Measurements from ENCODE around the gene PXMP2.

Gene PXMP2

DNA sequence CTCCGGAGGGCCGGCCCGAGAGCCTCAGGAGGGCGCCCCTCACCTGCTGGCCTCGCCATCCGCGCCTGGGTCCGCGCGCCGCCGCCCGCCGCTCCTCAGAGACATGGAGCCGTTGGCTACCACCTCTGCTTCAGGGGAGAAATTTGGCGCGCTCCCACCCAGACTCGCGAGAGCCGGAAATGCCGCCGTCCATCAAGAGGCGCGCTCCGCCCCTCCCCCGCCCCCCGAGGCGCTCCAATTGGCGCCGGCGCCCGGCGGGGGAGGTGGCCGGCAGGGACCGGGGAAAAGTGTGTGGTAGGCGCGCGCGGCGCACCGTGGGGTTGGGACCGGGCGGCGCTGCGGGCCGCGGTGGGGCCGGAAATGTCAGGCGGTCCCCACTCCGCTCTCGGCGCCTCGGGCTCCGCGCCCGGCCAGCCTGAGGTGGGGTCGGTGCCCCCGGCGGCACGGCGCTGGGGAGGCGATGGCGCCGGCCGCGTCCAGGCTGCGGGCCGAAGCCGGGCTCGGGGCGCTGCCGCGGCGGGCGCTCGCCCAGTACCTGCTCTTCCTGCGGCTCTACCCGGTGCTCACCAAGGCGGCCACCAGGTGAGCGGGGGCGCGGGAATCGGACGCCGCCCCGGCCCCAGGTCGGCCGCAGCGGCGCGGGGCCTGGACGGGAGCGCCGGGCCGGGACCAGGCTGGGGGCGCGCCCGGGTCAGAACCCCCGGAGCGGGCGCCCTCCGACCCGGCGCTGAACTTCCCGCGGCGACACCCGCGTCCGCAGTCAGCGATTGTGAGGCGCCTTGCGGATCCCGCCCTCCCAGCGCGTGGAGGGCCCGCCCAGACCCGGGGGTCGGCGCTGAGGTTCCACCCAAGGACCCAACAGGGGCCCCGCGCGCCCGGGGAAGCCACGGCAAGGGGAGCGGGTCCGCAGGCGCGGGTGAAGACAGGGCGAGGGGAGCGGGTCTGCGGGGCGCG is at the start of gene PXMP2, which contains the start of gene POLE:
Gene PXMP2, plus strand, starts transcription at position 377 of the 954 bp plus-strand sequence. Its CDS starts 84 bp downstream, at position 461.
Gene POLE, minus strand, starts transcription at position 132 of the 954 bp plus-strand sequence. Its CDS starts 27 bp downstream, at position 105.
- DNase-seq: peak; percentile 94

DNA sequence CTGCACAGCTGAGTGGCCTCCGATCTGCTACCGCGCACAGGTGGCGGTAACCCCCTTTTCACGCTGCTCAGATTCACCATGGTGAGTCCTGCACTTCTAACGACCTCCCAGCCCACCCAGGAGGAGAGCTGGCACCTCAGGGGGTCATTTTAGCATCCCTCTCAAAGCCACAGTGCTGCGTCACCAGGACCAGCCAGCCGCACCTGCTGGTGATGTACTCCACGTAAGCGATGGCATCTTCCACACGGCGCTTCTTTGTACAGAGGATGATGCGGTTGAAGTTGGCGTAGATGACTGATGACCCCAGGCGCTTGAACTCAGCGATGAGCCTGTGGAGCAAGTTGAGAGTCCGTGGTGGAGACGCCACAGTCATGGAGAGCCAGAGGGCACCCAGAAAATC is 49.6 kb upstream of the PXMP2 start:
- DNase-seq: no peak

DNA sequence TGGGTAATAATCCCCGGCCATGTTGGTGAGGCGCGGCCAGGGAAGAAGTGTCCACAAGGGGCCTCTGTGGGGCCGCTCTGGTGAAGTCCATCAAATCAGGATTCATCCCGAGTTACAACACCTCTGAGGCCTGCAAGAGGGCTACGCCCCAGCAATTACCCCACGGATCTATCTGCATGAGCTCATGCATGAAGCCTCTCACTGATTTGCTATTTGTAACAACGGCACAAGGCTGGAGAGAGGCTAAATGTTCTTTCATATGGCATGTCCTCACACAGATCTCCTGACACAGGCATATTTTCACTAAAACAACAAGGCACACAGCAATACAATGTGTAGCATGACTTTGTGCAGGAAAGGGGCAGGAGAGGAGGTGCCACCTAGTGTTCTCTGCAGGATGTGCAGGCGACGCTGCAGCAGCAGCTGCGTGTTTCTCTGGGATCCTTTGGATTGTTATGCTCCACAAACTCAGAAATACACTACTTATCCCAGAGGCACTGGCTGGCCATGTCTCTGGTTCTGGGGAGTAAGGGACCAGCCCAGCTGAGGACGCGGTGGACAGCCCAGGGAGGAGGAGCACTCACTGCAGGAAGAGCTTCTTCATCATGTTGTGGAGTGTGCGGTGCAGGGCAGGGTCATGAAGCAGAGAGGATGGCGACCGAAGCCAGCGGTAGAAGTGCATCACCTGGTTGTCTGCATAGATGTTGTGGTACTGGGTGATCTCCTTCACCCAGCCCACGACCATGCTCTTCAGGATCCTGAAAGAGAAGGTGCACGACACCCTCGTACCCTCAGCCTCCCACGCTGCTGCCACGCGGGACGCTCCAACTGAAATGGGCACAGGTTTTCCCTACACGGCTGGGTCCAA is 48.6 kb upstream of the PXMP2 start:
- DNase-seq: no peak

GRCh38 chr12:132639956-132640520 is 47.3 kb upstream of the PXMP2 start:
- no peak for DNase-seq

DNA sequence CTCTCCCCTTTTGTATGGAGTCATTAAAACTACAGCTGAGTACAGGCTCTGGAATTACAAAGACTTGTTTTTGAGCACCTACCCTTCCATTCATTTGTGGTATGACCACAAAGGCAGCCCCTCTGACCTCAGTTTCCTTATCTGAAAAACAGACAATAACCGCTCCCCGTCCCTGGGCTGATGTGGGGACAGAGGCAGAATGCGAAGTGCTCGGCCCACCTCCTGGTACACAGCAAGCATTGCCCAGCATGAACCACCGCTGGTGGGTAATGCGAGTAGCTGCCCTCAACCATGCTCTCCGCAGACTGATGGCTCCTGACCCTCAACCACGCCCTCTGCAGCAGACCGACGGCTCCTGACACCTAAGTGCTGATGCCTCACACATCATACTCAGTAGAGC is 46.5 kb upstream of the PXMP2 start:
- no peak for DNase-seq

DNA sequence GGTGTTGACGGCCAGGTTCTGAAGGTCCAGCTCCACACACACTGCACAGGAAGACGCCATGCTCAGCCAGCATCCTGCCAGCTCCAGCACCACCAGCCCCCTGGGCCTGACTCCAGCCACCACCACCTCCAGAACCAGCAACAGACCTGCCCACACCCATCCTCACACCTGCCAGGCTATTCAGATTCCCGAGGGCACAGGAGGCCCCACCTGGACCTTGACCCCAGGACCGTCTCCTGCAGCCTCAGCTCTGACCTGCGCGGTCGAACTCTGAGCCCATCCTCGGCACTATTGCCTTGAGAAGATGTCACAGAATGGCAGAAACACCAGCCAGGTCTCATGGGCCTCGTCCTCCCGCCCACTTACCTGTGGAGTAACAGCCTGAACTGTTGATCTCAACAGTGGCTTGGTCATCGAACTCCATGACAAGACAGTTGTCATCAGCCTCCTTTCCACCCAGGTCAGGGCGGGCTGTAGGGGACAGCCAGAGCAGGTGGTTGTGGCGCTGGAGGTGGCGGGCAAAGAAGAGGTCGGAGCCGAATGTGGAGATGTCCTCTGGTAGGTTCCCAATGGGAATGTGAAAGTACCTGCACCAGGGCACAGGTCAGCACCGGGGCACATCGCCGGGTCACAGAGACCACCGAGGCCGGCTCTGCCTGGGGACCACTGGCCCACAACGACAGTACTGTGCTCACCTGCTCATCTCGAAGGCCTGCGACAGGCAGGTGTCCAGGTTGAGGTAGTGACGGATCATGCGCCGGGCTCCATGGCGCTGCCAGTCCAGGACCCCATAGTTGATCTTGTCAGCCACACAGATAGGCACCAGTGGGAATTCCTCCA is 45.4 kb upstream of the PXMP2 start:
- DNase-seq: no peak

DNA sequence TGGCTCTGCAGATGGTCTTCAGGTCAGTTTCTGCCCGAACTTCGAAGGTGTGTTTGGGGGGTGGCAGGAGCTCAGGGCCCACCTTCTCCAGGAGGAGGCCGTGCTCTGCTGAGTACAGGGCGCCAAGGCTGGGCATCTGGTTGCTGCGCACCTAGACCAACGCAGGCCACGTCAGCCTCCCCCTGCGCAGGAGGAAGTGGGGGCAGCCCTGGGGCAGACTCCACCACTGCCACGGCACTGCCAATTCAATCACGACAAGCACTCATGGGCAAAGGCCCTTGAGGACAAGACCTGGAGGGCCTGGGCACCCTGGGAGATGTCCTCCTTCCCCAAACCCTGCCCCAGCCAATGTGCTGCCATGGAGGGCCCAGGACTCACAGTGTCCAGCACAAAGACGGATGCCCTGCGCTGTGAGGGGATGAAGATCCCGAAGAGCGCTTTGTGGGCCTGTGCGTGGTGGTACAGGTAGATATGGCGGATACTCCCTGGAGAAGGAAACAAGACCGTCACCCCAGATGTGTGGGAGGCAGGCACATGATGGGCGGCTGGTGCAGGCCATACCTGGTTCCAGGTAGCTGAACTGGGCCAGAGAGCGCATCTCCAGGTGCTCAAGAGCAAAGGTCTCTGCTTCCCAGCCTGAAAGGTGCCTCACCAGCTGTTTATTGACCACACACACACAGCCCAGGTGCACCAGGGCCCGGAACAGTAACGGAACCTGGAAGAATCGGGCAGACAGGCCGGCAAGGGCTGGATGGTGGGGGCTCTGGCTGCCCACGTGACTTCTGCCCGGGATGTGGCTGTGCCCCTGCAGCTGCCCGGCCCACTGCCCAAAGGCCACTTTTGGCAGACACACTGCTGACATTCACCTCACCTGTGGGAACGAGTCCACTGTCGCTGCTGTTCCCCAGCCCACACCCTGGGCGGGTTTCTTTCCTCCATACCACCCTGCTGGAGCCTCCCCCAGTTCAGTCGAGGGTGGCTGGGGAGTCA is 44.2 kb upstream of the PXMP2 start:
- DNase-seq: no peak

- DNase-seq: no peak
Observed at GRCh38 chr12:132646850-132647249, 40.5 kb upstream of the PXMP2 start.

DNA sequence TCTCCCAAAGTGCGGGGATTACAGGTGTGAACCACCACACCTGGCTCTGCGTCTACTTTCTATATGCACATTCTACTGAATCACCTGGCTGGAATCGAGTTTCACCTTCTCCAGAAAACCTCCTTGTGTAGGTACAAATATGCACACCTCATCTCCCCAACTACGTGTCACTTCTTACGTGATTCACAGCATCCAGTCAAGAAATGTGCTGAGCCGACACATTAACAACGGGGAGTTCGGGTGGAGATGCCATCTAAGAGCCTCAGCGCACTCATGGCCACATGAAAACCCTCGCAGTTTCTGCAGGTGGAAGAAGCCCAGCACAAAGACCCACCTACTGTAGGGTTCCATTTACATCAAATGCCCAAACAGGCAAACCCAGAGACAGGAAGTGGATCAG is 39.5 kb upstream of the PXMP2 start:
- DNase-seq: no peak

DNA sequence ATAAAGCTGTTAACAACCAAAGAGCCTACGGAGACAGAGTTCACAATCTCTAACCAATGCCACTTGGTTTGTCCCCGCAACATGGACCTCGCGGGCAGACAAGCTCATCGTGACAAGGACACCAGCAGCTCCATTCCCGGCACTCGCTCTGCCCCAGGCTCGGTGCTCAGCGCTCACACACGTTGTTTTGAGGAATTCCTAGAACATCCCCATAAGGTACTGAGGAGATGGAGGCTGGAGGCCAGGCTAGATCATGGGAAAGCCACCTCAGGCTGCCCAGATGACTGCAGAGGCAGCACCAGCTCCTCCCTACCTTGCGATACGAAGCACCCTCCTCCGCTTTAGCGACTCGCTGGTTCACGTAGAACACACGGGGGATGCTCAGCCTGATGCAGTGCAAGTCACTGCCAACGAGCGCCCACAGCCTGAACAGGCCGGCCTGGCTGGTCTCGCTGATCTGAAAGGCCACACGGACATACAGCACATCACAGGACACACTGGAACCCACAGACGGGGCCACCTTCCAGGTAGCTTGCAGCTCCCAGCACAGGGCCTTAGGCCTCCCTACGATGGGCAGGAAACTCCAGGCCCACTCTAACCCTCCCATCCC is 38.7 kb upstream of the PXMP2 start:
- DNase-seq: no peak

DNA sequence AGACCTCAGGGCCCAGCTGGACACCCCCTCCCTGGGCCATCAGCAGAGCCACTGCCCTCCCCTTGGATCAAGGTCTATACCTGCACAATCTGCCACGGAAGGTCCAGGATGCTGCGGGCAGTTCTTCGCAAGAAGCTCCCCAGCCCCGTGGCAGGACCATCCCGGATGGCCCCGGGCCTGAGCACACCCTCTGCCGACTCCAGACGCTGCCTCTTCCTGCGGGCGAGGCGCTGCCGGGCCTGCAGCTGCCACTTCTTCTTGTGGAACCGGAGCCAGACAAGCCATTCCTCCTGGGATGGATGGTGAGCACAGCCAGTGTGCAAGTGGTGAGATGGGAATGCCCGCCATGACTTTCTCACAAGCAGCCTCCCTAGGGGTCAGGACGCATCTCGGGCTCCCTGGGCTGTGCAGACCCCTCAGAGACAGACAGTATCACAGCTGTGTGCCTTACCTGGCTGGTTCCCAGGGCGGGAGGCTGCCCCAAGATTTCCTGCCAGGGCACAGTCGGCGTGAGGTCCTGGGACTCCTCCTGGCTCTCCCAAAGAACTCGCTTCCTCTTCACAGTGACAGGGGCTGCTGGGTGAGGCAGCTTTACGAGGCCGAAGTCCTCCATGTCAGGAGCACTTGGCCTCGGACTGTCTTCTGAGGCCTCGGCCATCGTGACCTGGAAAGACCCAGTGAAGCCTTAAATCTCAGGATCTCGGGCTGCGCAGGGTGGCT is 38.0 kb upstream of the PXMP2 start:
- no peak for DNase-seq

DNA sequence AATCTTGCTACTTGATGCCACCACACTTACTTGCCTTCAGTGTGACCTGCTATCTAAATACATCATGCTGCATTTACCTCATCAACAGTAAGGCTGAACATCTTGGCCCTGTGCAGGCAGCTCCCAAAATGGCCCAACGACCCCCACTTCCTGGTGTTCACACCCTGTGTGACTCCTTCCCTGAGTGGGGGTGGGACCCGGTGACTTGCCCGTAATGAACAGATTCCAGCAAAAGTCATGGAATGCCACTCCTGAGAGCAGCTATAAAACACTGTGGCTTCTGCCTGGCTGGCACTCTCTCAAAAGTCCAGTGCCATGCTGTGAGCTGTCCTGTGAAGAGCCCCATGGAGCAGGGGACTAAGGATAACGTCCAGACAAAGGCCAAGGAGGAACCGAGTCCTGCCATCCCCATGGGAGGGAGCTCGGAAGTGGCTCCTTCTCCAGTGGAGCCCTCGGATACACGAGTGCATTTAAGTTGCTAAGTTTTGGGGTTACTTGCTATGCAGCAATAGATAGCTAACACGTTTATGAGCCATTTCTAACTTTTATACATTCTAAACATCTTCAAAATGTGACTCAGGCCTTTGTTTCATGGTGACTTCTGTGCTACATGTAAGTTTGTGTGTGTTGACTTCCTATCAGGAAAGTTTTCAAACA is 35.8 kb upstream of the PXMP2 start:
- peak; percentile 100 for DNase-seq

GRCh38 chr12:132653567-132654290 is 33.7 kb upstream of the PXMP2 start:
- no peak for DNase-seq

DNA sequence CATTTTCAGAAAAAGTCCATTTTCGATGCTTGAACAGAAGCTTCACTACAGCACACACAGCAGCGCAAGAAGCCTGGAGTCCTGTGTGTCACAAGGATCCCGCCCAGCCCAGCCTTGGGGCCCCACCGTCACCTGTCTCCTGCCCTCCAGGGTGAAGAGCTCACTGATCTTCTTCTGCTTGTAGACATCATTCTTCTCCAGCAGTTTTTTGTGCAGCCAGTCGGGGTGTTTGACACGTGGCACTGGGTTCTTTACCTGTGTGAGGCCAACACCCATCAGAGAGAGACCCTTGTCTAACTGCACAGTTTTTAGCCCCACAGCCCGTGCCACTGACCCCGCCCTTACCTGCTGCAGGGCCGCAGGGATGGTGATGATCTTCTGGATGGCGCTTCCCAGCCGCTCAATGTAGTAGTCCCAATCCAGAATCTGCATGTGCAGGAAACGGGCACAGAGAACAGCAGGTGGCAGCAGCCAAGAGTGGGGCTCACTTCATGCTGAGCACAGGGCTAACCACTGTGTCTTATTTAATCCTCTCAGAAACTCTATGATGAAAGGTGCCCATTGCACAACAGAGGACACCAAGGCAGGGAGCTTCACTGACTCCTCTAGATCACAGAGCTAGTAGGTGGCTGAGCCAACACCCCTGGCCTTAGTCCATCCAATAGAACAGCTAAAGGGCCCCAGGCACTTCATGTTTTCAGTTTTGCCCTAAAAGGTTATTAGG is 30.2 kb upstream of the PXMP2 start:
- DNase-seq: no peak

- no peak for DNase-seq
Observed at GRCh38 chr12:132658149-132658894, 29.1 kb upstream of the PXMP2 start.

DNA sequence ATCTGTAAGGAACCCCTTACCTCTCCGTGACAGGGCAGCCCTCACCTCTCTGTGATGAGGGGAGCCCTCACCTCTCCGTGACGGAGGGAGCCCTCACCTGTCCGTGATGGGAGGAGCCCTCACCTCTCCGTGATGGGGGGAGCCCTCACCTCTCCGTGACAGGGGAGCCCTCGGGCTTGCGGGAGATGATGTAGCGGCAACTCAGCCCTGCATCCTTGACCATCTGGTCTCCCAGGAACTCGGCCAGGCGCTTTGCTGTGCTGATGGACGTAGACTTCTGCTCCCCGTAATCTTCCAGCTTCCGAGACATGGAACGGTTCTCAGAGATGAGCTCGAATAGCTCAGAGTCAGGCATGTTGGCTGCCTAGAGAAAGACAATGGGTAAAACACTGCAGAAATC is 28.2 kb upstream of the PXMP2 start:
- no peak for DNase-seq

DNA sequence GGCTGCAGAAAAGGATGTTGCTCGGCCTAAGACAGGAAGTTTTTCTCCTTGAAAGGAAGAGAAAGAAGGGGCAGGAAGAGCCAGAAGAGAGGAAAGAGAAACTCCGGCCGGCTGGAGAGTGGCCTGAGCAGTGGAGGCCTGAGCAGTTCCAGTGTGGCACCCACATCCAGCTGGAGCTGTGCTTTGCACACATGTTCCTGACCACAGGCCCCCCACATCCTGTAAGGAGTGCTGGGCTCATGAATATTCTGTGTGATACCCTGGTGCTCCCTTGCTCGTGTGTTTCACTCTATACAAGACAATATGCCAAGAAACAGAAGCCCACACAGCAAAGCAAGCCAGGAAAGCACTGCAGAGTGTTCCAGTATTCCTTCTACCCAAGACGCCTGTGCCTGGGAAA is 27.3 kb upstream of the PXMP2 start:
- no peak for DNase-seq

All from NCI-H1105 treated with DMSO at 0.1 percent for 48 hours (cell line).